PFSK-1 (cell line): Measurements from ENCODE around the gene SNX5.

Source experiments
- FOXP2 ChIP-seq: optimal IDR thresholded peaks from 2 replicates; pipeline ENCODE3; 2011; ENCODE audit warnings: borderline replicate concordance, control low read depth, inconsistent platforms; ENCODE audit not compliant: insufficient read depth; ENCODE audit errors: extremely low read length, extremely low read depth
- POLR2AphosphoS5 ChIP-seq: IDR thresholded peaks from 2 replicates; pipeline ENCODE4 v1.6.1; 2012; ENCODE audit warnings: low read depth, mild to moderate bottlenecking, control low read depth, low read length, moderate library complexity
- REST ChIP-seq, 2 experiments: IDR thresholded peaks; 2 replicates each; pipeline versions ENCODE4 v1.6.1 to v1.8.0; 2011 to 2012; ENCODE audit warnings: low read depth in 2 of 2, low read length in 2 of 2, control low read depth in 1 of 2, inconsistent platforms in 1 of 2, mild to moderate bottlenecking in 1 of 2, moderate library complexity in 1 of 2; ENCODE audit not compliant: insufficient read depth in 1 of 2
- SIN3A ChIP-seq: IDR thresholded peaks from 2 replicates; pipeline ENCODE4 v1.6.1; 2012; ENCODE audit warnings: mild to moderate bottlenecking, low read length, moderate library complexity, borderline replicate concordance; ENCODE audit not compliant: insufficient read depth
- TAF1 ChIP-seq: IDR thresholded peaks from 2 replicates; pipeline ENCODE4 v1.6.1; 2012; ENCODE audit warnings: low read length, control low read depth, borderline replicate concordance; ENCODE audit not compliant: insufficient read depth

The SNX5 gene

GRCh38 chr20:18004384-18005031 is 35.9 kb upstream of the SNX5 start:
- no peak for TF ChIP-seq SIN3A
- TF ChIP-seq POLR2AphosphoS5: no peak
- TF ChIP-seq TAF1: no peak

DNA sequence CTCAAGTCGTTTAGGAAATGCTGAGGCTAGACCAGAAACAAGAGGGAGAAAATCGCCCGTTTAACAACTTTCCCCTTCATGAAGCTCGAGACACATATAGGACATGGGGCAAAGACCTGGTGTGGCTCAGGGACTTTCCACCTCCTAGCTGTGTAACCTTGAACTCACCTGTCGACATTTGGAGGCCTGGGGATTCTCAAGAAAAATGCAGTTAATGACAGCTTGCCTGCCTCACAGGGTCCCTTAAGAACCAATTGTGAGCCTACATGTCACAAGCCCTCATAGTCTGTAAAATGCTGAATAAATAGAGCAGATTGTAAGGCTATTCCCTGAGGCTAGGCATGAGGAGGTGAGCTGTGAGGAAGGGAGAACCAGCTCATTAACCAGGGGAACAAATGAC is 35.3 kb upstream of the SNX5 start:
- no peak for TF ChIP-seq FOXP2

DNA sequence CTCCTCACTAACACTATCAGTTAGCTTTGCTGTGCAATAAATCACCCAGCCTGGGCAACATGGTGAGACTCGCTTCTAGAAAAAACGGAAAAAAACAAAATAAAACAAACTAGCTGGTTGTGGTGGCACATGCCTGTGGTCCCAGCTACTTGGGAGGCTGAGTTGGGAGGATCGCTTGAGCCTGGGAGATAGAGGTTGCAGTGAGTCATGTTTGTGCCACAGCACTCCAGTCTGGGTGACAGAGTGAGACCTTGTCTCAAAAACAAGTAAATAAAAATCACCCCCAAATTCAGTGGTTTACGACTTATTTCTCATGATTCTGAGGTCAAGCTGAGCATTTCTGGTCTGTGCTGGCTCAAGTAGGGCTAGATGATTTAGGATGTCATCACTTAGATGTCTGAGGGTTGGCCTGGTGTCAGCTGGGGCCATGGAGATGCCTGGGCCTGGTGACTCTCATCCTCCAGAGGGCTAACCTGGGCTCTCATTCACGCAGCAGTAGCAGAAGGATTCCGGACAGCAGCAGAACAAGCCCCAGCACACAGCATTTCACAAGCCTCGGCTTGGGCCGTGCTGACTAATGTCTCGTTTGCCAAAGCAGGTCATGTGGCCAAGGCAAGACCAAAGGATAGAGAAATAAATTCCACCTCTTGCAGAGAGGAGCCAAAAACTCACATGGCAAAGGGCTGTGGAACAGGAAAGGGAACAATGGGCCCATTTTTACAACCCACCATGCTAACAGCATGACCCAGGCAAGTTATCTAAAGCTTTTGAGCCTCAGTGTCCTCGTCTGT is 32.7 kb upstream of the SNX5 start:
- TF ChIP-seq SIN3A (no peak), TAF1 (no peak), REST (IDR thresholded peaks at IDR 0.05; ENCODE audit: insufficient read depth in 1 of 2, low read depth in 2 of 2, low read length in 2 of 2) (no peak), FOXP2 (no peak), POLR2AphosphoS5 (no peak)

DNA sequence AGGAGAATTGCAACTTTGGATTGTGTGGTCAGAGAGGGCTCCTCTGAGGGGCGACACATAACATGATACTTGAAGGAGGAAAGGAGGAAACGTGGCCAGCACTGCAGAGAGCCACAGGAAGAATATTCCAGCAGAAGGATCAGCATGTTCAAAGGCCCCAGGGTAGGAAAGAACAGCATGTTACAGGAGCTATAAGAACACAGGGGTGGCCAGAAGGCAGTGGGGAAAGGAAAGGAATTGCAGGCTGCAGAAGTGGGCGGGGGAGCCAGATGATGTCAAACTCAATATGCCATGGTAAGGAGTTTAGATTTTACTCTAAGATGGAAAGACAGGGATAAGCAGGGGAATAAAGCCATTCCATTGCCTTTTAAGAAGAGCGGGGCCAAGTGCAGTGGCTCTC is 31.0 kb upstream of the SNX5 start:
- no peak for TF ChIP-seq FOXP2
- no peak for TF ChIP-seq TAF1
- TF ChIP-seq REST (IDR thresholded peaks at IDR 0.05; ENCODE audit: insufficient read depth in 1 of 2, low read depth in 2 of 2, low read length in 2 of 2): no peak
- no peak for TF ChIP-seq POLR2AphosphoS5
- no peak for TF ChIP-seq SIN3A

GRCh38 chr20:17998446-17998845 is 29.9 kb upstream of the SNX5 start:
- TF ChIP-seq SIN3A: no peak
- no peak for TF ChIP-seq REST (IDR thresholded peaks at IDR 0.05; ENCODE audit: insufficient read depth in 1 of 2, low read depth in 2 of 2, low read length in 2 of 2)
- no peak for TF ChIP-seq TAF1
- TF ChIP-seq POLR2AphosphoS5: no peak
- no peak for TF ChIP-seq FOXP2
